HG03457 (cell line): ENCODE measurements around the gene PXMP2.

Experiments used
- ATAC-seq: cut with Tn5 transposase; IDR thresholded peaks from one replicate; pipeline ENCODE4 v1.9.1; 2021; ENCODE audit warnings: moderate number of reproducible peaks; ENCODE audit not compliant: unreplicated experiment

Gene PXMP2

DNA sequence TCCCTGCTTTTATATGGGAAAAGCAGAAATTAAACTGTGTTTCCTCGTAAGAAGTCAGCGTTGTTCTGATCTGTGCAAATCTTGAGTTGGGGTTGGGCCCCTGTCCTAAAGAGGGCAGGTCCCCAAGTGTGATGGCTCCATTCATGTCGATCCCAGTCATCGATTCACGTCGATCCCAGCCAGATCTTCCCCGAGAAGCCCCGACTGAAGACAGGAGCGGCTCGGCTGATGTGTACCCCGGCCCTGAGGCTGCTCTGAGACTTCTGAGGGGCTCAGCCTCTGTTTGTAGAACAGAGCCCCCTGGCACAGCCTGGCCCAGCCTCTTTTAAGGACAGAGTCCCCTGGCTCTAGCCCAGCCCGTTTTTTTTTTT lies 32.6 kb downstream of the PXMP2 start:
- ATAC-seq = no peak

DNA sequence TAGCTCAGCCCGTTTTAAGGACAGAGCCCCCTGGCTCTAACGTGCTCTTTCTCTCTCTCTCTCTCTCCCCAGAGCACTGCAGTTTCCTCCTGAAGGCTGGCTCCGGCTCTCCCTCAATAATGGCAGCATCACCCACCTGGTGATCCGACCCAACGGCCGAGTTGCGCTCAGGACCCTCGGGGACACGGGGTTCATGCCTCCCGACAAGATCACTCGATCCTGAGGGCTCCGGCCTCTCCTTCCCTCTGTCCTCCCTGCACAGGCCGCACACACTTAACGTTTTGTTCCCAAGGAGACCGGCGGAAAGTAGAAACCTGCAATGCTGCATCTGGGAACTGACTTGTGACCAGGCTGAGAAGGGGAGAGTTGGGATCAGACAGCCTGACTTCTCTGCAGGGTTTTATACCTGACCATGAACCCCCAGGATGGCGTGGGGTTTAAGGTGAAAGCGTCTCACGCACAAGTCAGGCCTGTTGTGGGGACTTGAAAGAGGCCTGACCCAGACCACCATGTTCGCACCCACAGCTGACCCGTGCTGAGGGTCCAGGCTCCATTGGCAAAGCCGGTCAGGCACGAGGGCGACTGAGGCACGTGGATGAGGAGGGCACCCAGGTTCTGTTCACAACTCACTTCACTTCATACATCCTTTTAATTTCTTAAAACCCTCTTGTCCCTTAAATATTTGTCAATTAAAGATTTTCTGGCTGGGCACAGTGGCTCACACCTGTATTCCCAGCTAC lies 33.4 kb downstream of the PXMP2 start:
- ATAC-seq = no peak

GRCh38 chr12:132723015-132723763 lies 35.8 kb downstream of the PXMP2 start:
- no peak for ATAC-seq

GRCh38 chr12:132723764-132724140 lies 36.4 kb downstream of the PXMP2 start:
- no peak for ATAC-seq

DNA sequence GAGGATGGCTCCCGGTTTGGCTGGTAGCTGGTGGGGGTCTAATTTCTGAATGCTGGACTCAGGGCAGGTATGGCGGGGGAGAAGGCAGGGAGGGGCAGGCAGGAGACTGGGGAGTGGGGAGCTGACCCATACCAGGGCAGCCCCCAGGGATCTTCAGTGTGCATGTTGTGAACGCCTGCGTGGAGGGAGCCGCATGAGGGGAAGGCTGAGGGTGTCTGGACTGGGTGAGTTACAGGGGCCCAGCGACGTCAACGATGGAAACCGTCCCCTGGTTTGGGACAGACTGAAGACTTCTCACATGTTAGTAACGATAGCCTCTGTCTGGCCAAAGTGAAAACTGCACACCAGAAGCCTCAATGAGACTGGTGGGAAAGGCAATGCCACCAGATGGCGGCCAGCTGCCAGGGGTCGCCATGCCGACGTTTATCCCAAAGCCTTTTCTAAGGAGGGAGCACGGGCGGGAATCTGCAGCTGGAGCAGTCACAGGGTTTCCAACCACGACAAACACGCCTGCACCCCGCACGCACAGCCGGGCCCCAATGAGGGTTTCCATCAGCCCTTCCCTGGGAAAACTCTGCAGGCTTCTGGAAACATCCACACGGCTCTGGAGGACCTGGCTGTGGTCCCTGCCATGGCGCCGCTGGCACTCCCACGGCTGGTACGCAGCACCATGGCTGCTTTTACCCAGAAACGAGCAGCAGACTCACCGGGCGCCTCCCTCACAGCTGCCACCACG lies 37.3 kb downstream of the PXMP2 start:
- no peak for ATAC-seq

DNA sequence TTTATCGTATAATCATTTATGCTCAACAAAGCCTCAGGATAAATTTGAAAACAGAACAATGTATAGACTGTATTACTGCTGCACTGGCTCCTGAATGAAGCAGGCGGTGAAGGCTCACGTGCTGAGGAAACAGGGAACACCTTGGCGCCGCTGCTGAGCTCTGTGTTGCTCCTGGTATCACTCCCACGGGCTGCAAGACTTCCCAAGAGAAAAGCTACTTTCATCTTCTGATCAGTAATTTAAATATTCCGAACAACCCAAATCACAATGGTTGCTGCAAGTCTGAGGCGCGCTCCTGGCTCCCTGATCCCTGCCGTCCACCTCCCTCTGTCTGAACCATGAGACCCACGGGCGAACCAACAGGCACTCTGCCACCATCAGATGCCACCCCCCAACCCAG lies 39.0 kb downstream of the PXMP2 start:
- ATAC-seq = no peak

GRCh38 chr12:132727091-132727794 lies 39.9 kb downstream of the PXMP2 start:
- no peak for ATAC-seq

DNA sequence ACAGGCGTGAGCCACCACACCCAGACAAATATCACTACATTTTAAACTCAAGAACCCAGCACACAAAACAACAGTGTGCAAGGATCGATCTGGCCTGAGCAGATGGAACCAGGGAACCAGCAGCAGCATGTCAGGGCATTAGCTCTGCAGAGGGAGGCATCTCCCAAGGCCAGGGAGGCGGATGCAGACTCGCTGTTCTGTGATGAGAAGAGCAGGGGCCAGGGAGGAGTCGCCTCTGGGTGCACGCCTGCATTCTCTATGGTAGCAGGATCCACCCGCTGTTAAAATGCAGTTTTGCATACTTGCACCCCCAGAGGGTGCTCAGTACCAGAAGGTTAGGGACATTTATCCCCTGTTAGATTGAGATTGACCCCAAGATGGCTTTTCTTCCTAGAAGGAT lies 41.1 kb downstream of the PXMP2 start:
- no peak for ATAC-seq

GRCh38 chr12:132729541-132730320 lies 42.3 kb downstream of the PXMP2 start:
- no peak for ATAC-seq

DNA sequence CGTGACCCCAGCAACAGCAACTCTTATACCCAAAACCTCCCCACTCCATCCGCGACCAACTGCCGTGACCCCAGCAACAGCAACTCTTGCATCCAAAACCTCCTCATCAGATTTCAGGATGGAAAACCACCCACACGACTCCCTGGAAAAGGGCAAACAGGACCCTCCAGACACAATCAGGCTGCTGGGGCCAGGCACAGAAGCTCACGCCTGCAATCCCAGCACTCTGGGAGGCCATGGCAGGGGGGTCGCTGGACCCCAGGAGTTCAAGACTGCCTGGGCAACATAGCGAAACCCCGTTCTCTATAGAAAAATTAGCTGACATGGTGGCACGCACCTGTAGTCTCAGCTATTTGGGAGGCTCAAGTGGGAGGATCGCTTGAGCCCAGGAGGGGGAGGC lies 43.0 kb downstream of the PXMP2 start:
- ATAC-seq = no peak

DNA sequence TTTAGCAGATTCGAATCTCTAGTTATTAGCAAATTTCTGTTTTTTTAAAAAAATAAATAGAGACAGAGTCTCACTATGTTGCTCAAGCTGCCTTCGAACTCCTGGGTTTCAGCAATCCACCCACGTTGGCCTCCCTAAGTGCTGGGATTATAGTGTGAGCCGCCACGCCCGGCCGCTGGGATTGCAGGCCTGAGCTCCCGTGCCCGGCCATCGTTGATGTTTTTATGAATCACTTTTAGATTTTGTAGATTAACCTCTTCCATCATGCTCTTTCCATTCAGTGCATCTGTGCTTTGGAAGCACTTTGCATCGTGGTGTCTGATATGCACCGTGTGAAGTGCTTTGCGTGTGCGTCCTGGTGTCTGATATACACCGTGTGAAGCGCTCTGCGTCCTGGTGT lies 44.2 kb downstream of the PXMP2 start:
- no peak for ATAC-seq

DNA sequence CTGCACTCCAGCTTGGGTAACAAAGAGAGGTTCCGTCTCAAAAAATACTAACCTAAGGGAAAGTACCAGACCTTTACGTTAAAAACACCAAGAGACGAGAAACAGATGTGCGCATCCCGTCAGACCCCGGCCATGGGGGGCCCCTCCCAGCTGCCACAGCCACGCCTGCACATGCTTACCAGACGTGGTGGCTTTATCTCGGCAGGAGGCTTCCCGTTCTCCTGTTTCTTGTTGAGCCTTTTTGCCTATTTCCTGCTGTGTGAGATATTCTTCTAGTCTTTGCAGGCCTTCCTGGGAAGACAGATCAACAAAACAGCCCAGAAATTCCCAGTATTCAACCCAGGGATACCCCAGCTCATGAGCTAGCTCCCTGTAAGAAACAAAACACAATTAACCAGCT lies 46.8 kb downstream of the PXMP2 start:
- no peak for ATAC-seq

GRCh38 chr12:132735496-132735895 lies 48.1 kb downstream of the PXMP2 start:
- no peak for ATAC-seq

GRCh38 chr12:132736378-132736777 lies 49.0 kb downstream of the PXMP2 start:
- no peak for ATAC-seq

DNA sequence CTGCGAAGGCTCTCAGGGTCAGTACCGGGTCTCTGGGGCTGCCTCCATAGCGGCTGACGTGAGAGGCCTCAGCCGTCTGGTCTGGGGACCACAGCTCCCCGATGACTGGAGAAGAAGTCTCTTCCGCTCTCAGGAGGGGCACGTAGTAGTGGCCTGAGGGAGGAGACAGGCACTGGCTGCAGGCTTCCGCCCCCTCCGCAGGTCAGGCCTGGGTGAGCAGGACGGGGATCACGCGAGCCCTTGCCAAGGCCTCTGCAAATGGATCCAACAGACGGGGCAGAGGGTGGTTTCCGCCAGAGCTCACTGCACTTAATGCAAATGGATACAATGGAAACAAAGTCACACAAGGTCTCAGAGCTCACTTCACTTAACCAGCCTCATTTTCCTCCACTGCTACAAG lies 49.5 kb downstream of the PXMP2 start:
- no peak for ATAC-seq

GRCh38 chr12:132739600-132740312 lies 52.4 kb downstream of the PXMP2 start:
- no peak for ATAC-seq

GRCh38 chr12:132740313-132740646 lies 52.9 kb downstream of the PXMP2 start:
- ATAC-seq = no peak

DNA sequence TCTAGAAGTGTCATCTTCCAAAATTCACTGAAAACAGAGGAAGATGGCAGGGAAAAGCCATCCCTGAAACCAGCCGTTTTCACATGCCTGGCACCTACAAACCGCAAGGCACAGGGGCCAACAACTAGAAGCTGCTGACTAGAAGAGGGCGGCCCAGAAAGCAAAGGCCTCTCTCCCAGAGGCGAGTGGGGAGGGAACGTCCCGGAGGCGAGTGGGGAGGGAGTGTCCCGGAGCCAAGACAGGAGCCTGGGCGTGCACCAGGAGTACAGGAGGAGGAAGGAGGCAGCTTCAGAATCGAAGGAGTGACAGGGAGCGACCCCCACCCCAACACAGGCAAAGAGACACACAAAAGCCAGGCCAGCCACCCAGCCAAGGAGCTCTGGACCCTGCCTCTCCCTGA lies 53.3 kb downstream of the PXMP2 start:
- no peak for ATAC-seq

DNA sequence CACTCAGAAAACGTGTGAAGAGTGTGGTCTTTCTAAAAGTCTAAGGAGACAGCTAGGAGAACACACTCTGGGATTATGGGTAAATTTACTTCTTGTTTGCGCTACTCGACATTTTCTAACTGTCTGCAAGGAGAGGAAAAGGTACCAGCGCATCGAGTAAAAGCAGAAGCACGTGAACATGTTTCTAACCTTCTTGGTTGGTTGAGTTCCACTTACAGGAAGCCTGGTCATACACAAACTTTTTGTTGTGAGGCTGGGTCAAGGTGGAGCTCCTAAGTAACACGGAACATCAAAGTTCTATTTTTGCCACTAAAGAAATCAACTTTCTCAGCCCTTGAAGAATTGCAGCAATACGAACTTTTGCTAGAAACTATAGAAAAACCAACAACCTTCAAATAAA lies 54.2 kb downstream of the PXMP2 start:
- no peak for ATAC-seq

DNA sequence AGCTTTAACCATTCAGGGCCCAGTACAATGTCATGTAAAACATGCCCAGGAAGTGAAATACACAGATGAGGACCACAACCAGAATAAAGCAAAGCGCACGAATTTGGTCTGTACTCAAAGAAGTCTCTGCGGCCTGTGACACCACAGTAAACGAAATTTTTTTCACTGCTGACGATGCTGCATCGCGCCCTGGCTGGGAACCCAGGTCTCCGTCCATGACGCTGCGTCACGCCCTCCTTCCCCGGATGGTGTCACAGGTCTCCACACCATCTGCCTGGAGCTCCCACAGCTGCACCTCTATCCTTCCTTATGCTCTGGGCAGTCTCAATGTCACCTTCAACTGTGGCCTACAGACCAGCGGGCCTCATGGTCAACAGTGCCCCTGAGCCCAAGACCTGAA lies 56.4 kb downstream of the PXMP2 start:
- no peak for ATAC-seq
